Nephron progenitor cell (in vitro differentiated cells): ENCODE results near the gene PLXNA4.

ENCODE experiments used
- DNase-seq: peaks from one replicate; pipeline ENCODE4 v3.0.0; 2021
- H3K27ac Mint-ChIP-seq: 2 replicates; pipeline ENCODE4 v1.8.0; 2021; ENCODE audit warnings: mild to moderate bottlenecking, moderate library complexity, mixed read lengths
- H3K27me3 Mint-ChIP-seq: 2 replicates; pipeline ENCODE4 v1.8.0; 2021; ENCODE audit warnings: mild to moderate bottlenecking, low read depth, mixed read lengths; ENCODE audit not compliant: poor library complexity
- H3K36me3 Mint-ChIP-seq: 2 replicates; pipeline ENCODE4 v1.8.0; 2021; ENCODE audit warnings: low read depth, mixed read lengths
- H3K4me1 Mint-ChIP-seq: 2 replicates; pipeline ENCODE4 v1.8.0; 2021; ENCODE audit warnings: mixed read lengths
- H3K4me3 Mint-ChIP-seq: 2 replicates; pipeline ENCODE4 v1.8.0; 2021; ENCODE audit warnings: mild to moderate bottlenecking, moderate library complexity, mixed read lengths
- H3K9me3 Mint-ChIP-seq: 2 replicates; pipeline ENCODE4 v1.8.0; 2021; ENCODE audit warnings: mild to moderate bottlenecking, moderate library complexity, mixed read lengths
- TF ChIP-seq, protein P1 (sequence below): fragments of 200-600 bp; sonication (generic); IDR thresholded peaks from 2 replicates; pipeline ENCODE4 v1.5.0; 2021; ENCODE audit warnings: antibody characterized with exemption

The PLXNA4 gene

DNA sequence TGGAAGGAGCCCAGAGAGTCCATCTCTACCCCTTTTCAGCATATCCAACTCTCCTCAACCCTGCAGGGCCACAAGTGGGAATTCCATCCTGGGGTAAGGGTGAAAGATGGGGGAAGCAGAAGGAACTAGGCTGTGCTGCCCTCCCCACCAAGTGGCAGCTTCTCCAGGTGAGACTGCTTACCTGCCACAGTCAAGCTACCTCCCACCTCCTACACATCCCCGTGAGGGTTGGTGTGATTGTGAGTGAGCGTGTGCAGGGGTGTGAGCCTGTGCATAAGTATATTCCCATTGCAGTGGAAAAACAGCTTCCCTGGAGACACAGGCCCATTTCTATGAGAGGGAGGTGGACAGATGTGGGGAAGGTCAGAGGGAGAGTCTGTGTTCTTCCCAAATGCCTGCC lies 376.6 kb downstream of the PLXNA4 start:
- no peak for DNase-seq
- Mint-ChIP-seq H3K27me3 (peaks cover 27% of the 10 kb centered on the region), H3K4me3 (no peak overlapping the region), H3K4me1 (no peaks in the 10 kb centered on the region), H3K27ac (no peak overlapping the region), H3K9me3 (no peaks in the 10 kb centered on the region), H3K36me3 (no peaks in the 10 kb centered on the region)
- TF ChIP-seq, protein P1, sequence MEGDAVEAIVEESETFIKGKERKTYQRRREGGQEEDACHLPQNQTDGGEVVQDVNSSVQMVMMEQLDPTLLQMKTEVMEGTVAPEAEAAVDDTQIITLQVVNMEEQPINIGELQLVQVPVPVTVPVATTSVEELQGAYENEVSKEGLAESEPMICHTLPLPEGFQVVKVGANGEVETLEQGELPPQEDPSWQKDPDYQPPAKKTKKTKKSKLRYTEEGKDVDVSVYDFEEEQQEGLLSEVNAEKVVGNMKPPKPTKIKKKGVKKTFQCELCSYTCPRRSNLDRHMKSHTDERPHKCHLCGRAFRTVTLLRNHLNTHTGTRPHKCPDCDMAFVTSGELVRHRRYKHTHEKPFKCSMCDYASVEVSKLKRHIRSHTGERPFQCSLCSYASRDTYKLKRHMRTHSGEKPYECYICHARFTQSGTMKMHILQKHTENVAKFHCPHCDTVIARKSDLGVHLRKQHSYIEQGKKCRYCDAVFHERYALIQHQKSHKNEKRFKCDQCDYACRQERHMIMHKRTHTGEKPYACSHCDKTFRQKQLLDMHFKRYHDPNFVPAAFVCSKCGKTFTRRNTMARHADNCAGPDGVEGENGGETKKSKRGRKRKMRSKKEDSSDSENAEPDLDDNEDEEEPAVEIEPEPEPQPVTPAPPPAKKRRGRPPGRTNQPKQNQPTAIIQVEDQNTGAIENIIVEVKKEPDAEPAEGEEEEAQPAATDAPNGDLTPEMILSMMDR, result no peak

DNA sequence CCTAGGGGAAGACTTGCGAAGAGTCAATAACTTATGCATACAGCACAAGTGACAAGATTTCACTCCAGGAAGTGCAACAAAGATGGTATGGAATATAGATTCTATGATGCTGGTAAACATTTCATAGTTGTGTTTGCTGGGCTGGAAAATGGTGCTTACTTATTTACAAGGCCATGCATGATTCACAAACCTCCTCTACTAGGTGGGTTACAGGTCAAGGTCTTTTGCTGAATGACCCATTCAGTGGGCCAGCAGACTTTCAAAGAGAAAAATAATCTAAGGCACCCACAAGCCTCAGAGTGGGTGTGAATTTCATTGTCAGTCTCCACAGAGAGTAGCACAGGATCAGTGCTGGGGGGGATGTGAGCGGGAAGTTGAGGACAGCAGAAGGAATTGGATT lies 378.5 kb downstream of the PLXNA4 start:
- peaks cover 22% of the 10 kb centered on the region for H3K27me3 Mint-ChIP-seq
- no peaks in the 10 kb centered on the region for H3K9me3 Mint-ChIP-seq
- no peaks in the 10 kb centered on the region for H3K36me3 Mint-ChIP-seq
- no peaks in the 10 kb centered on the region for H3K4me1 Mint-ChIP-seq
- H3K4me3 Mint-ChIP-seq, result no peak overlapping the region
- H3K27ac Mint-ChIP-seq, result no peak overlapping the region
- TF ChIP-seq, protein P1, result no peak
- DNase-seq, result no peak

DNA sequence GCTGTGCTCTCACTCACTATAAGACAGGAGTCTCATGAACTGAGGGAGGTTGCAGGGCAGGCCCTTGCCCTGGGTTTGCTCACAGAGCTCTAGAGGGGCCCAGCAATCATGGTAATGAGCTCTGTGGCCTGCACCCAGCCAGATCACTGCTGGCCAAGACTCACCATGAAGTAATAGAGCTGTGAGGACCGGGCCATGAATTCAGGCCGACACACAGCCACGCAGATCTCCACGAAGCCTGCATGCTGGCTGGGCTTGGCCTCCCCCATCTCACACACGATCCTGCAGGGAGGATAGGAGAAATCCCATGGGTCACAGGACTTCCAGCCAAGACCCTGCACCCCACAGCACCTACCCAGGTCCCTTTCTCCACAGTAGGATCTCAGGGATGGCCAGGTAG lies 382.4 kb downstream of the PLXNA4 start:
- Mint-ChIP-seq H3K27ac (no peak overlapping the region), H3K4me3 (no peak overlapping the region), H3K9me3 (no peaks in the 10 kb centered on the region), H3K36me3 (no peaks in the 10 kb centered on the region), H3K27me3 (peaks cover 22% of the 10 kb centered on the region), H3K4me1 (no peaks in the 10 kb centered on the region)
- TF ChIP-seq, protein P1, result no peak
- DNase-seq, result no peak

DNA sequence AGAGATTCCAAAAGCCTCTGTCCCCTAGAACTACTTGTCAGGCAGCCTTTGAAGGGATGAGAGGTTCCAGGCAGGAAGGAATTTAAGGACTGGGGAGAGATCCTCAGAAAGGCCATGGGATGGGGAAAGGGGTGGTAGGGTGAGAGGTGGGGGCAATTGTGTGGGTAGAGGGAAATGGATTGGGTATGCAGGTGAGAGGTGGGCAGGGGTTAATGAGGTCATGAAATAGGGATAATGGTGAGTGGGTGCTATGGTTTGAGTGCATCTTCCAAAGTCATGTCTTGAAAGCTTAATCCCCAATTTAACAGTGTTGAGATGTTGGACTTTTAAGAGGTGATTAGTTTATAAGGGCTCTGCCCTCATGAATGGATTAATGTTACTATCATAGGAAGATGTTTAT lies 383.5 kb downstream of the PLXNA4 start:
- Mint-ChIP-seq H3K9me3 (peaks cover 7% of the 10 kb centered on the region), H3K4me3 (no peak overlapping the region), H3K27me3 (peaks cover 29% of the 10 kb centered on the region), H3K36me3 (no peaks in the 10 kb centered on the region), H3K27ac (no peak overlapping the region), H3K4me1 (no peaks in the 10 kb centered on the region)
- no peak for DNase-seq
- TF ChIP-seq, protein P1, result no peak

DNA sequence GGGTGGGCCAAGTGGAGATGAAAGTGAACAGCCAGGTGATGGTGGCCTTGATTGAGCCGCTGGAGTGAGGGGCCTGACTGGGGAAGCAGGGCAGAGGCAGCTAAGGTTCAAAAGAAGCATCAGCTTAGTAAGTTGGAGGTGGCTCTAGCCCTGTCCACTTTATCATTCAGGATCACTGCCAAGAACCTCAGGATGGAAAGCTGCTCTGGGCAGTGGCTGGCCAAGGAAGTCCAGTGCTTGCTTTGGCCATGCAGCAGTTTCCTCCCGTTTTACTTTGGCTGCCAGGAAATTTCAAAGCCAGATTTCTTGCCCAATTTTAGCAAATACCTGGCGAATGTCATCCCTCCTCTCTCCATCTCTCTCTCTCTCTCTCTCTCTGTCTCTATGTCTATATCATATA lies 384.9 kb downstream of the PLXNA4 start:
- Mint-ChIP-seq H3K27me3 (peaks cover 29% of the 10 kb centered on the region), H3K27ac (no peak overlapping the region), H3K4me3 (no peak overlapping the region), H3K4me1 (no peaks in the 10 kb centered on the region), H3K9me3 (peaks cover 20% of the 10 kb centered on the region), H3K36me3 (peaks cover 9% of the 10 kb centered on the region)
- TF ChIP-seq, protein P1, result no peak
- no peak for DNase-seq

DNA sequence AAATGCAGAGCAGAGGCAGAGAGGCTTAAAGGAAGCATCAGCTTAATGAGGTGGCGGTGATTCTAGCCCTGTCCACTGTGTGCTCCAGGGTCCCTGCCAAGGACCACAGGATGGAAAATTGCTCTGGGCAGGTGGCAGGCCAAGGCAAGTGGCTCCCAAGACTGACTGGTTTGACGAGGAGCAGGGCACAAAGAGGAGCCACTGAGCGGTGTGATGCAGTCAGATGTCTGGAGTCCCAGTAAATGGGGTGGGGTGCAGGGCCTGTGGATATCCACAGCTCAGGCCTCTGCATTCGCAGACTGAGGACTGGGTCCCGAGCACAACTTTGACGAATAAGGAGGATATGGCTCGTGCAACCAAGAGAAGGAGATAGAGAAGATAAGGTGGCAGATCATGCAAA lies 385.6 kb downstream of the PLXNA4 start:
- Mint-ChIP-seq H3K9me3 (peaks cover 21% of the 10 kb centered on the region), H3K27ac (no peak overlapping the region), H3K36me3 (peaks cover 9% of the 10 kb centered on the region), H3K4me3 (no peak overlapping the region), H3K27me3 (peaks cover 29% of the 10 kb centered on the region), H3K4me1 (no peaks in the 10 kb centered on the region)
- TF ChIP-seq, protein P1, result no peak
- no peak for DNase-seq
